Testis (tissue), 3 donors: ENCODE measurements around the gene VLDLR. TPM values are rescaled to one million over a fixed set of nuclear protein-coding genes. Genes with fewer than 3 reads are reported as not detected.

ENCODE experiments used
- DNase-seq: peaks from one replicate; pipeline ENCODE4 v3.0.0-alpha.2; 2019
- H3K27ac ChIP-seq, 2 donors: fragments of 200-600 bp; sonication (generic); one replicate each; pipeline ENCODE4 v1.5.1; 2019
- H3K27me3 ChIP-seq: fragments of 200-600 bp; sonication (generic); one replicate; pipeline ENCODE4 v1.5.1; 2019
- H3K36me3 ChIP-seq: fragments of 200-600 bp; sonication (generic); one replicate; pipeline ENCODE4 v1.5.1; 2017; ENCODE audit warnings: low read depth; ENCODE audit errors: missing control alignments
- H3K4me1 ChIP-seq: fragments of 200-600 bp; sonication (generic); one replicate; pipeline ENCODE4 v1.5.1; 2019
- H3K4me3 ChIP-seq, 2 donors: fragments of 200-600 bp; sonication (generic); one replicate each; pipeline ENCODE4 v1.5.1; 2017 to 2019
- H3K9me3 ChIP-seq: fragments of 200-600 bp; sonication (generic); one replicate; pipeline ENCODE4 v1.5.1; 2017
- POLR2A ChIP-seq: fragments of 450-650 bp; IDR thresholded peaks from one replicate; pipeline ENCODE4 v1.6.1; 2017; ENCODE audit warnings: antibody characterized with exemption, mild to moderate bottlenecking, moderate library complexity
- WGBS, 2 donors: methylation state at CpG; one replicate each; pipeline ENCODE4 v1.1.5; 2018; 5-methylcytosine and 5-hydroxymethylcytosine counted together
- intact Hi-C: fragments of 100-400 bp; cut with DNase I; formaldehyde crosslinking; loops from one replicate; pipeline ENCODE4 v1.15.1; 2023; ENCODE audit warnings: low total_unique reads
- polyA plus RNA-seq: library from polyadenylated mRNA; stranded (reverse); fragments of 350-450 nt; fragmentation: Illumina TruSeq; extraction: RNeasy Lipid Tissue Mini Kit (QIAGEN cat#74804); gene quantifications from one replicate; pipeline ENCODE4 v1.2.3, GENCODE V29; 2014; ENCODE audit warnings: low read depth, low replicate concordance; ENCODE audit not compliant: insufficient read depth
- total RNA-seq, 2 donors: library from RNA; depleted of rRNA; stranded (reverse); fragments of >200 nt; gene quantifications; one replicate each; pipeline ENCODE4 v1.2.3, GENCODE V29; 2016
- TF ChIP-seq, protein P1 (sequence below), 3 experiments: fragments of 450-650 bp in 2 of 3; fragments of 200-600 bp in 1 of 3; sonication (generic) in 1 of 3; IDR thresholded peaks; one replicate each; pipeline ENCODE4 v1.5.1; 2016 to 2019; ENCODE audit warnings: antibody characterized with exemption in 3 of 3, mild to moderate bottlenecking in 2 of 3, moderate library complexity in 1 of 3

VLDLR gene
- total and polyA plus RNA-seq, 3 donors from 2014 or later: 15.6 to 30.0 (median 17.4) TPM

- no peaks in the 10 kb centered on the region for H3K9me3 ChIP-seq
- H3K27me3 ChIP-seq: no peaks in the 10 kb centered on the region
- no peak overlapping the region for H3K4me3 ChIP-seq
- intact Hi-C loops: no loop called here
- H3K36me3 ChIP-seq: no peaks in the 10 kb centered on the region
- DNase-seq: no peak
- no peaks in the 10 kb centered on the region for H3K4me1 ChIP-seq
- no peak overlapping the region for H3K27ac ChIP-seq
- no peak for TF ChIP-seq POLR2A
- TF ChIP-seq, protein P1, sequence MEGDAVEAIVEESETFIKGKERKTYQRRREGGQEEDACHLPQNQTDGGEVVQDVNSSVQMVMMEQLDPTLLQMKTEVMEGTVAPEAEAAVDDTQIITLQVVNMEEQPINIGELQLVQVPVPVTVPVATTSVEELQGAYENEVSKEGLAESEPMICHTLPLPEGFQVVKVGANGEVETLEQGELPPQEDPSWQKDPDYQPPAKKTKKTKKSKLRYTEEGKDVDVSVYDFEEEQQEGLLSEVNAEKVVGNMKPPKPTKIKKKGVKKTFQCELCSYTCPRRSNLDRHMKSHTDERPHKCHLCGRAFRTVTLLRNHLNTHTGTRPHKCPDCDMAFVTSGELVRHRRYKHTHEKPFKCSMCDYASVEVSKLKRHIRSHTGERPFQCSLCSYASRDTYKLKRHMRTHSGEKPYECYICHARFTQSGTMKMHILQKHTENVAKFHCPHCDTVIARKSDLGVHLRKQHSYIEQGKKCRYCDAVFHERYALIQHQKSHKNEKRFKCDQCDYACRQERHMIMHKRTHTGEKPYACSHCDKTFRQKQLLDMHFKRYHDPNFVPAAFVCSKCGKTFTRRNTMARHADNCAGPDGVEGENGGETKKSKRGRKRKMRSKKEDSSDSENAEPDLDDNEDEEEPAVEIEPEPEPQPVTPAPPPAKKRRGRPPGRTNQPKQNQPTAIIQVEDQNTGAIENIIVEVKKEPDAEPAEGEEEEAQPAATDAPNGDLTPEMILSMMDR (IDR thresholded peaks at IDR 0.05): no peak
- WGBS, 2 donors: 83 to 96% methylated on average over 4 of the region's 4 CpGs
Measured at GRCh38 chr9:2616692-2617377, 4.8 kb upstream of the VLDLR start.

DNA sequence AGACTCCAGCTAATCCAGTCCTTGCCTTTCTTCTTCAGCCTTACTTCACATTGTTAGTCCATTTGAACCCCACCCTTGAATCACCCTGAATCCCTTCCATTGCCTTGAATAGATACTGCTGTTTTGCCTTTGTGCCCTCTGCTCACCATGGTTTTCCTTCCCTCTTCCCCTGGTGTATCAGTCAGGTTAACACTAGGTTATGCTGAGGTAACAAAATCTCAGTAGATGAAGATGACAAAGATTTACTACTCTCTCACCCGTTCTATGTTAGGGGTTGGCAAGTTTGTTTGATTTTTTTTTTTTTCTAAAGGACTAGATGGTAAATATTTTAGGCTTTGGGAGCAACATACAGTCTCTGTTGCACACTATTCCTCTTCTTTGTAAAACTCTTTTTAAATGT is 3.3 kb upstream of the VLDLR start:
- Histone ChIP-seq H3K9me3 (no peaks in the 10 kb centered on the region), H3K4me3 (no peak overlapping the region), H3K36me3 (no peaks in the 10 kb centered on the region), H3K27ac (no peak overlapping the region), H3K4me1 (no peaks in the 10 kb centered on the region), H3K27me3 (no peaks in the 10 kb centered on the region)
- DNase-seq: no peak
- no peak for TF ChIP-seq POLR2A
- TF ChIP-seq, protein P1 (IDR thresholded peaks at IDR 0.05): no peak
- intact Hi-C loops: no loop called here
- 88 to 93% methylated on average over 1 of the region's 1 CpG for WGBS, 2 donors

- 3 to 5% methylated on average over 16 to 66 of the region's 66 CpGs for WGBS, 2 donors
- no peaks in the 10 kb centered on the region for H3K36me3 ChIP-seq
- TF ChIP-seq, protein P1 (IDR thresholded peaks at IDR 0.05): peak in 1 of 3 experiments; percentile 15
- TF ChIP-seq POLR2A: no peak
- peak; percentile 85 for DNase-seq
- no peaks in the 10 kb centered on the region for H3K27me3 ChIP-seq
- H3K4me1 ChIP-seq: peaks cover 7% of the 10 kb centered on the region
- H3K4me3 ChIP-seq: peak overlapping the region; percentile 69 to 70
- H3K9me3 ChIP-seq: no peaks in the 10 kb centered on the region
- peak overlapping the region; percentile 74 to 76 for H3K27ac ChIP-seq
- intact Hi-C loops: no loop called here
Measured at GRCh38 chr9:2620919-2621721, 467 bp upstream of the VLDLR start.

DNA sequence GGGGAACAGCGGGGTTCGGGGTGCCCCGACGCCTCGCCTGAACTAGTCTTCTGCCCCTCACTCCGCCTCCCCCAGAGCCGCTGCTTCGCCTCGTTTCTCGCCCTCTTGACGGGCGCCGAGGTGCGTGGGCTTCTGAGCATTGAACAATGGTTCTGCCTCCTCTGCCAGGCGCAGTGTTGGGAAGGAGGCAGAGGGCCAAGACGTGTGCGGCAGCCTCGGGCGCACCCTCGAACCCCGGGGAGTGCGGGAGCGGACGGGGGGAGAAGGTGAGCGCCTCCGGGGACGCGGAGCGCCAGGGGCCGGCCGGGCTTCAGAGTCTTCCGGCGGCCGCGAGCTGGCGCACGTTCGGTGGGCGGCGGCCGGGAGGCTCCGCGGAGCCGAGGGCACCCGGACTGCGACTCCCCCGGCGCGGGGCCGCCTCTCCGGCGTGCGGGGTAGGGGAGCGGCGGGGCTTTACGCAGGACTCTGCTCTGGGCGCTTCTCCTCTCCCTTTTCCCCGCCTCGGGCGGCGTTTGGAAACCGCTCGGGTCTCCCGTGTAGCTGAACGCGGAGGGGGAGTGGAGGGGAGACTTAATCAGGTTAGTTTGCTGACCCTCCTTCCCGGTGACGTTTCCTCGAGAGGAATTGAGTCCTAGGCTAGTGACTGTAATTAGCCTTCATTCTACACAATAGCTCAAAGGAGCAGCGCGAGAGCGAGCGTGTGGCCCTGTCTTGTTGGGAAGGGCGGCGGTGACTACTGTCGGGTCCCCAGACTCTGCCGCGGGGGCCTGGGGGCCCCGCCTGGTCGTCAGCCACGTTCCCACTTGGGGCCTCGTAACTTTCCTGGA is 1.1 kb downstream of the VLDLR start:
- H3K36me3 ChIP-seq: no peaks in the 10 kb centered on the region
- intact Hi-C loops: no loop called here
- 0% methylated on average over 47 to 71 of the region's 82 CpGs for WGBS, 2 donors

More for the DNA sequence above, 1.1 kb downstream of the VLDLR start:
- peaks cover 7% of the 10 kb centered on the region for H3K4me1 ChIP-seq
- DNase-seq: peak; percentile 18
- TF ChIP-seq, protein P1 (IDR thresholded peaks at IDR 0.05): no peak
- no peak for TF ChIP-seq POLR2A
- peak overlapping the region; percentile 74 to 76 for H3K27ac ChIP-seq
- no peaks in the 10 kb centered on the region for H3K9me3 ChIP-seq
- H3K27me3 ChIP-seq: no peaks in the 10 kb centered on the region
- peak overlapping the region; percentile 69 to 70 for H3K4me3 ChIP-seq
